ENCODE measurements around the gene KIF11.

The KIF11 gene

DNA sequence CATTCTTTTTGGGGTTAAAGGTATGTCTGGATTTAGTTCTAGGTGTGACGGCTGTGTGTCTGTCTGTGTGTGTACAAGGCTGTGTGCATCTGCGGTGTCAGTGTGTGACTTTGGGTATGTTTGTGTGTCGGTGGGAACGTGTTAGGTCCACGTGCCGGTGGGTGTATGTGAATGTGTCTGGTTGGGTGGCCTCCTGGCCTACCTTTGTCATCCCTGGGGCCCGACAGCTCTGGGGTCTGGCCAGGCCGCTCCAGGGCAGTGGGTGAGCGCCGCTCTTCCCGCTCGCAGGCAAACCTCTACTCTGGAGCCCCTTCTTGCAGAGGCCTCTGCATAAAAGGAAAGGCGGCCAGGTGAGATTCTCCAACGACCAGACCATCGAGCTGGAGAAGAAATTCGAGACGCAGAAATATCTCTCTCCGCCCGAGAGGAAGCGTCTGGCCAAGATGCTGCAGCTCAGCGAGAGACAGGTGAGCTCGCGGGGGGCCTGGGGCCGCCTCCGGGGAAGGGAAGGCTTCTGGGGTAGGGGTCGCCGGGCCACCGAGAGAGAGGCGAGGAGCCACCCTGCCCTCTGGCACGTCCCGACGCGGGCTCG lies 99.2 kb downstream of the KIF11 start:
- Histone ChIP-seq H3K4me3 (ENCODE audit: low read depth, low read length) (no peak overlapping the region), H3K18ac (ENCODE audit: low read length) (no peak overlapping the region), H3K4me2 (ENCODE audit: low read length) (peak overlapping the region; percentile 45), H2AFZ (ENCODE audit: insufficient read depth, low read length, poor library complexity) (no peak overlapping the region), H2AK5ac (ENCODE audit: low read length) (no peak overlapping the region), H3K79me1 (ENCODE audit: low read length) (no peaks in the 10 kb centered on the region), H3K23ac (ENCODE audit: low read length) (no peak overlapping the region), H3K4me1 (ENCODE audit: control insufficient read depth in 1 of 2, insufficient read depth in 2 of 2, low read length in 2 of 2) (peaks cover 21 to 26% of the 10 kb centered on the region in 2 experiments), H3K9me3 (ENCODE audit: insufficient read depth, low read depth, low read length) (peaks cover 5% of the 10 kb centered on the region), H2BK5ac (ENCODE audit: low read depth, low read length, poor library complexity) (no peak overlapping the region), H4K8ac (ENCODE audit: low read depth, low read length) (no peak overlapping the region), H3K27ac (ENCODE audit: low read depth, low read length) (no peak overlapping the region), H4K91ac (ENCODE audit: low read depth, low read length) (no peak overlapping the region), H3K36me3 (ENCODE audit: control insufficient read depth in 1 of 2, insufficient read depth in 2 of 2, low read length in 2 of 2) (no peaks in the 10 kb centered on the region), H3K9ac (ENCODE audit: low read length) (no peak overlapping the region), H2BK12ac (ENCODE audit: low read length) (no peak overlapping the region), H3K4ac (ENCODE audit: low read depth, low read length) (no peak overlapping the region), H4K12ac (ENCODE audit: low read depth, low read length) (no peak overlapping the region), H2BK120ac (ENCODE audit: insufficient read depth, low read length, poor library complexity) (no peak overlapping the region), H3K14ac (ENCODE audit: low read length) (no peak overlapping the region), H3K27me3 (ENCODE audit: insufficient read depth, low read length) (peaks cover 70% of the 10 kb centered on the region), H3K79me2 (ENCODE audit: control insufficient read depth, insufficient read depth, low read length, poor library complexity) (no peaks in the 10 kb centered on the region)
- WGBS (ENCODE audit: extremely low coverage, insufficient coverage, insufficient read length): no CpG with 5 or more reads among the region's 34 CpGs
- no peak for DNase-seq

DNA sequence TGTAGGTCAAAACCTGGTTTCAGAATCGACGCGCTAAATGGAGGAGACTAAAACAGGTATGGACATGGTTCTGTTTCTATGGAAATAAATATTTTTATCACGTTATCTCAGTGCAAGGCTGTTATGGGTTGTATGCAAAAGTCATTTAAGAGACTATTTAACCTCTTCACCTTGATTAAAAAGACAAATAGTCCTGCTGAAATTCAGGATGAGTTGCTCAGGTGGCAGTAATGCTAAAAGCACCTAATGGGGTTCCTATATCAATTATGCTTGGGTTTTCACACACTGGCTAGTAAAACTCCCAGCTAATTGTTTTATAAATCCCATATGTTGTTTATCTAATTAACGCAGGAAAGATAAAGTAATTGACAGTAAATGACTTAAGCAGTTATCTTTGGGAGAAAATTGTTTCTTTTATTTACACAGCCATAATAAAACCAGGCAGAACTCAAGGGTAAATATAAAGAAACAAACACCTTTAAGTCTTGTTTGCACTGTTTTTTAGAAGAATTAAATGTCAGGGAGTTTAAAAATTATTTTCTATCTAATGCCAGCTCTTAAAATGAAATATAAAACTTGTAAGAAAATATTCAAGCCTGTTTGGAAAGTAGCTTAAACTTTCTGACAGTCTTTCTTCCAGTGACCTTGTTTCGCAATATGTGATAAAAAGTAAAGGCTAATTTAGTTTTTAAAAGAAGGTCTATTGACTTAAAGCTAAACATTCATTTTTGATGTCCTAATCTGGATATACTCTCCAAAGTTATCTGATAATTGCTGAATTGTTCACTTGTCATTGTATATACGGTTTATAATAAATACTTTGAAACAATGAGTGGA lies 100.0 kb downstream of the KIF11 start:
- Histone ChIP-seq H3K4me3 (ENCODE audit: low read depth, low read length) (no peak overlapping the region), H4K91ac (ENCODE audit: low read depth, low read length) (no peak overlapping the region), H3K79me2 (ENCODE audit: control insufficient read depth, insufficient read depth, low read length, poor library complexity) (no peaks in the 10 kb centered on the region), H3K9ac (ENCODE audit: low read length) (no peak overlapping the region), H2AK5ac (ENCODE audit: low read length) (no peak overlapping the region), H3K9me3 (ENCODE audit: insufficient read depth, low read depth, low read length) (peaks cover 5% of the 10 kb centered on the region), H3K4me2 (ENCODE audit: low read length) (peak overlapping the region; percentile 45), H4K12ac (ENCODE audit: low read depth, low read length) (no peak overlapping the region), H3K4me1 (ENCODE audit: control insufficient read depth in 1 of 2, insufficient read depth in 2 of 2, low read length in 2 of 2) (peaks cover 21 to 26% of the 10 kb centered on the region in 2 experiments), H3K4ac (ENCODE audit: low read depth, low read length) (no peak overlapping the region), H3K27me3 (ENCODE audit: insufficient read depth, low read length) (peaks cover 68% of the 10 kb centered on the region), H2BK12ac (ENCODE audit: low read length) (no peak overlapping the region), H2AFZ (ENCODE audit: insufficient read depth, low read length, poor library complexity) (no peak overlapping the region), H4K8ac (ENCODE audit: low read depth, low read length) (no peak overlapping the region), H3K27ac (ENCODE audit: low read depth, low read length) (no peak overlapping the region), H2BK120ac (ENCODE audit: insufficient read depth, low read length, poor library complexity) (no peak overlapping the region), H2BK5ac (ENCODE audit: low read depth, low read length, poor library complexity) (no peak overlapping the region), H3K14ac (ENCODE audit: low read length) (no peak overlapping the region), H3K18ac (ENCODE audit: low read length) (no peak overlapping the region), H3K36me3 (ENCODE audit: control insufficient read depth in 1 of 2, insufficient read depth in 2 of 2, low read length in 2 of 2) (no peaks in the 10 kb centered on the region), H3K23ac (ENCODE audit: low read length) (no peak overlapping the region), H3K79me1 (ENCODE audit: low read length) (no peaks in the 10 kb centered on the region)
- no CpG with 5 or more reads among the region's 7 CpGs for WGBS (ENCODE audit: extremely low coverage, insufficient coverage, insufficient read length)
- DNase-seq: no peak

DNA sequence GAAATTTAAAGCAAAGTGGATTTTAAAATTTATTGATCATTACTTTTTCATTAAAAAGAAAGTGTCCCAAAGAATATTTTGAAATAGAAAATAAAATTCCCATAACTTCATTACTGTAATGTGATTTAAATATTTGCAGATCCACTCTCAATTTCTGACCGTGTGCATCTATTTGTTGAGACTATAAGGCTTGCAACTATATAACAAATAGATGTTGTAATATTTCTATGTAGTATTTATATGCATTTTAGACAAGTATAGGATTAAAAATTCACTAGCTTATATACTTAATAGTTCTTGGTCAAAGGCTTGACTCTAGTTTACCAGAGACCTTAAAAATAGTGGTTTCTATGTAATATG lies 100.6 kb downstream of the KIF11 start:
- Histone ChIP-seq H3K23ac (ENCODE audit: low read length) (no peak overlapping the region), H3K4me1 (ENCODE audit: control insufficient read depth in 1 of 2, insufficient read depth in 2 of 2, low read length in 2 of 2) (peaks cover 21 to 26% of the 10 kb centered on the region in 2 experiments), H3K27me3 (ENCODE audit: insufficient read depth, low read length) (peaks cover 64% of the 10 kb centered on the region), H3K9me3 (ENCODE audit: insufficient read depth, low read depth, low read length) (peaks cover 5% of the 10 kb centered on the region), H4K12ac (ENCODE audit: low read depth, low read length) (no peak overlapping the region), H2BK120ac (ENCODE audit: insufficient read depth, low read length, poor library complexity) (no peak overlapping the region), H3K79me1 (ENCODE audit: low read length) (no peaks in the 10 kb centered on the region), H3K9ac (ENCODE audit: low read length) (no peak overlapping the region), H3K4me2 (ENCODE audit: low read length) (no peak overlapping the region), H3K18ac (ENCODE audit: low read length) (no peak overlapping the region), H3K36me3 (ENCODE audit: control insufficient read depth in 1 of 2, insufficient read depth in 2 of 2, low read length in 2 of 2) (no peaks in the 10 kb centered on the region), H3K79me2 (ENCODE audit: control insufficient read depth, insufficient read depth, low read length, poor library complexity) (no peaks in the 10 kb centered on the region), H3K27ac (ENCODE audit: low read depth, low read length) (no peak overlapping the region), H3K4me3 (ENCODE audit: low read depth, low read length) (no peak overlapping the region), H3K14ac (ENCODE audit: low read length) (no peak overlapping the region), H4K91ac (ENCODE audit: low read depth, low read length) (no peak overlapping the region), H4K8ac (ENCODE audit: low read depth, low read length) (no peak overlapping the region), H2BK5ac (ENCODE audit: low read depth, low read length, poor library complexity) (no peak overlapping the region), H2AFZ (ENCODE audit: insufficient read depth, low read length, poor library complexity) (no peak overlapping the region), H2AK5ac (ENCODE audit: low read length) (no peak overlapping the region), H2BK12ac (ENCODE audit: low read length) (no peak overlapping the region), H3K4ac (ENCODE audit: low read depth, low read length) (no peak overlapping the region)
- DNase-seq: no peak
- WGBS (ENCODE audit: extremely low coverage, insufficient coverage, insufficient read length): no CpG with 5 or more reads among the region's 1 CpG

DNA sequence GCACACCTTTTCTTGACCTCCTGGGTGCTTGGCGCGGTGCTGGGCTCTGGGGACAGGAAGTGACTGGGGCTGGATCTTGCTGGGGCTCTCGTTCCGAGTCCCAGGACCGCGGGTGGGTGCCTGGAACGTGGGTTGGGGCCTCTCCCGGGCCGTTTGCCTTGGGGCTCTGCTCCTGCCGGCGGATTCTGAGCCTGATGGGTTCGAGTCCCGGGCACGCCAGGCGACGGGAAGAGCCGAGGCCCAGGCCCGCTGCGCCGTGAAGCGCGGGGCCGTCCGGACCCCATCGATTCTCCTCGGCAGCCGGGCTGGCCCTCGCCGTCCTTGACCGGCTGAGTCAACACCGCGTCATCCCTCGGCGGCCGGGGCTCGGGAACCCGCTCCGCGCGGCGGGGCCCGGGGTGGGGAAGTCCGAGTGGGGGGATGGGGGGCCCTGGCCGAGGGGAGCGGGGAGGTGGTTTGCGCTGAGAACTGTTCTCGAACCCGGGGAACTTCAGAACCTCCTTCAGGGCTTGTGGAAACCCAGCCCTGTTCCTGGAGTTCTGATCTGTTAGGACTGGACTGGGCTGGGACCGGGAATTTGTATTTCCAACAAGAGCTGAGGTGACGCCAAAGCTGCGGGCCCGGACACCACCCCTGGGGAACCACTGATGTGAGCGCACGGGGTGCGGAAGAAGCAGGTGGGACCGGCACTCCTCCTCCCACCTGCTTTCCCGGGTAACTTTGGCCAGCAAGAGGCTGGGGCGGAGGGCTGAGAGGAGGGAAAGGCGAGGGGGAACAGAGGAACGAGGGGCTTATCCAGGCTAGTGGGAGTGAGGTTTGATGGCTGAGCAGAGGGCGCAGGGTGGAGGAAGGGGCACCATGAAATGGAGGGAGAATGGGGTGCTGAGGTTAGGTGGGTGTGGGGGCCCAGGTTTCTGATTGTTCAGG lies 103.0 kb downstream of the KIF11 start:
- Histone ChIP-seq H3K9me3 (ENCODE audit: insufficient read depth, low read depth, low read length) (peaks cover 3% of the 10 kb centered on the region), H3K79me1 (ENCODE audit: low read length) (no peaks in the 10 kb centered on the region), H3K79me2 (ENCODE audit: control insufficient read depth, insufficient read depth, low read length, poor library complexity) (no peaks in the 10 kb centered on the region), H4K8ac (ENCODE audit: low read depth, low read length) (no peak overlapping the region), H3K23ac (ENCODE audit: low read length) (no peak overlapping the region), H2BK120ac (ENCODE audit: insufficient read depth, low read length, poor library complexity) (no peak overlapping the region), H4K91ac (ENCODE audit: low read depth, low read length) (no peak overlapping the region), H3K4me2 (ENCODE audit: low read length) (peak overlapping the region; percentile 50), H3K4me1 (ENCODE audit: control insufficient read depth in 1 of 2, insufficient read depth in 2 of 2, low read length in 2 of 2) (peaks cover 7 to 16% of the 10 kb centered on the region in 2 experiments), H4K12ac (ENCODE audit: low read depth, low read length) (peak overlapping the region; percentile 71), H3K18ac (ENCODE audit: low read length) (no peak overlapping the region), H3K4ac (ENCODE audit: low read depth, low read length) (no peak overlapping the region), H3K14ac (ENCODE audit: low read length) (peak overlapping the region; percentile 16), H2AK5ac (ENCODE audit: low read length) (no peak overlapping the region), H3K4me3 (ENCODE audit: low read depth, low read length) (no peak overlapping the region), H2AFZ (ENCODE audit: insufficient read depth, low read length, poor library complexity) (no peak overlapping the region), H2BK5ac (ENCODE audit: low read depth, low read length, poor library complexity) (no peak overlapping the region), H3K27ac (ENCODE audit: low read depth, low read length) (no peak overlapping the region), H3K36me3 (ENCODE audit: control insufficient read depth in 1 of 2, insufficient read depth in 2 of 2, low read length in 2 of 2) (no peaks in the 10 kb centered on the region), H3K27me3 (ENCODE audit: insufficient read depth, low read length) (peaks cover 52% of the 10 kb centered on the region), H2BK12ac (ENCODE audit: low read length) (no peak overlapping the region), H3K9ac (ENCODE audit: low read length) (no peak overlapping the region)
- WGBS (ENCODE audit: extremely low coverage, insufficient coverage, insufficient read length): no CpG with 5 or more reads among the region's 61 CpGs
- DNase-seq: no peak

Measured in trophoblast cell (in vitro differentiated cells and primary cell).